Immature natural killer cell (primary cell): ENCODE data around the gene FOLR1. TPM values are rescaled to one million over a fixed set of nuclear protein-coding genes. Genes with fewer than 3 reads are reported as not detected.

Experiments
- polyA plus RNA-seq, 3 donors: library from polyadenylated mRNA; unstranded; fragments of 300-500 nt; fragmentation: Illumina TruSeq; gene quantifications; one replicate each; pipeline ENCODE4 v1.2.3, GENCODE V29; 2021

The FOLR1 gene
- polyA plus RNA-seq, 3 donors from 2014 or later, result not detected

Other genes starting within 250 kb of the FOLR1 start
- gene IL18BP, start 193.2 kb upstream of the FOLR1 start, polyA plus RNA-seq, result 10 to 100 TPM in 1 of 3 donors, 1 to 10 TPM in 2; 6.0 to 22.6 (median 8.6) TPM
- gene NUMA1, start 111.6 kb upstream of the FOLR1 start, polyA plus RNA-seq, result 10 to 100 TPM in 2 of 3 donors, 1 to 10 TPM in 1; 2.7 to 92.5 (median 10.5) TPM
- gene LRRC51, start 111.3 kb upstream of the FOLR1 start, polyA plus RNA-seq, result 1 to 10 TPM in 2 of 3 donors, not detected in 1; 3.4 to 4.7 TPM
- gene LAMTOR1, start 88.8 kb upstream of the FOLR1 start, polyA plus RNA-seq, result 100 to 1,000 TPM; 110 to 181 (median 138) TPM
- not detected for gene TOMT, start 86.2 kb upstream of the FOLR1 start, polyA plus RNA-seq
- 10 to 100 TPM; 70.9 to 76.7 (median 75.2) TPM for gene ANAPC15, start 79.4 kb upstream of the FOLR1 start, polyA plus RNA-seq
- under 1 TPM in 1 of 3 donors, not detected in 2; 0.28 TPM for gene FOLR3, start 56.4 kb upstream of the FOLR1 start, polyA plus RNA-seq
- gene FOLR2, start 24.7 kb downstream of the FOLR1 start, polyA plus RNA-seq, result 1 to 10 TPM in 1 of 3 donors, not detected in 2; 1.2 TPM
- gene INPPL1, start 32.6 kb downstream of the FOLR1 start, polyA plus RNA-seq, result 10 to 100 TPM in 1 of 3 donors, 1 to 10 TPM in 2; 3.5 to 13.8 (median 5.8) TPM
- gene PHOX2A, start 52.0 kb downstream of the FOLR1 start, polyA plus RNA-seq, result not detected
- gene CLPB, start 242.4 kb downstream of the FOLR1 start, polyA plus RNA-seq, result 1 to 10 TPM; 3.8 to 6.9 (median 4.0) TPM